ENCODE measurements around the gene IFT22.

The IFT22 gene

DNA sequence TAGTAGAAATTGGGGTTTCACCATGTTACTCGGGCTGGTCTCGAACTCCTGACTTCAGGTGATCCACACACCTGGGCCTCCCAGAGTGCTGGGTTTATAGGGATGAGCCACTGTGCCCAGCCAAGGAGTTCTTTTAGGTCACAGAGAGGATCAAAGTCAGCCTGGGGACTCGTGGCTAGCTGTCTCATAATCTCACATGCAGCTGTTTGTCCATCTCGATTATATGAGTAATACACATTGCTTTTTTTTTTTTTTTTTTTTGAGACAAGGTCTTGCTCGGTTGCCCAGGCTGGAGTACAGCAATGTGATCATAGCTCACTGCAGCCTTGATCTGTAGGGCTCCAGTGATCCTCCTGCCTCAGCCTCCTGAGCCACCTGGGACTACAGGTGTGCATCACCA lies 2.2 kb downstream of the IFT22 start:
- Histone ChIP-seq H3K27me3 (replicated peaks in 2 of 5; ENCODE audit: control insufficient read depth in 4 of 5, insufficient read depth in 5 of 5, low read length in 4 of 5) (no peaks in the 10 kb centered on the region), H3K4me3 (ENCODE audit: control insufficient read depth in 1 of 7, extremely low read depth in 1 of 7, insufficient read depth in 4 of 7, low read depth in 2 of 7, low read length in 6 of 7) (no peak overlapping the region), H3K9me3 (ENCODE audit: control extremely low read depth in 1 of 5, control insufficient read depth in 4 of 5, insufficient read depth in 2 of 5, low read depth in 1 of 5, low read length in 4 of 5) (no peaks in the 10 kb centered on the region), H3K27ac (ENCODE audit: insufficient read depth in 1 of 2, low read depth in 1 of 2, low read length in 2 of 2, poor library complexity in 1 of 2, severe bottlenecking in 2 of 2) (no peak overlapping the region), H3K4me1 (ENCODE audit: control extremely low read depth in 1 of 4, control insufficient read depth in 4 of 4, insufficient read depth in 4 of 4, low read length in 3 of 4) (peaks cover 0 to 16% (median 11%) of the 10 kb centered on the region in 4 experiments), H3K36me3 (ENCODE audit: control insufficient read depth in 4 of 4, insufficient read depth in 4 of 4, low read length in 3 of 4) (peaks cover 0 to 10% (median 4%) of the 10 kb centered on the region in 4 experiments)
- no peak for DNase-seq
- WGBS (ENCODE audit: insufficient coverage), result 100% methylated on average over 3 of the region's 5 CpGs
- CTCF ChIA-PET, result no interaction called here
- POLR2A ChIA-PET, result no interaction called here

DNA sequence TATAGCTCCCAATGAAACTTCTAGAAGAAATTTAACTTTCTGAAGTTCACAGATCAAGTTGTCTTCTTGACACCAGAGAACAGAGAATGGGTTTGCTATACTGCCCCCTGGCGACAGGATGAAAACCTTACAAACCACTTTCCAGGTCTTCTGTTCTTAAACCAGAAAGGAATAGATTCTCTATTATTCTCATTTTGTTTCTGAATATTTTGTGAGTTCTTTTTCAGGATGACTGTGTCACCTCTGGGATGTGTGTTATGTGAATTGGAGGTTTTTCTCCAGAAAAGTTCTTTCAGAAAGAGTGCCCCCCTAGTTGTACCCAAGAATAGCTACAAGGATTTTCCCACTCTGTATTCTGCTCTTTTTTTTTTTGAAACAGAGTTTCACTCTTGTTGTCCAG lies 6.3 kb downstream of the IFT22 start:
- WGBS (ENCODE audit: insufficient coverage), result no CpG with 5 or more reads among the region's 1 CpG

DNA sequence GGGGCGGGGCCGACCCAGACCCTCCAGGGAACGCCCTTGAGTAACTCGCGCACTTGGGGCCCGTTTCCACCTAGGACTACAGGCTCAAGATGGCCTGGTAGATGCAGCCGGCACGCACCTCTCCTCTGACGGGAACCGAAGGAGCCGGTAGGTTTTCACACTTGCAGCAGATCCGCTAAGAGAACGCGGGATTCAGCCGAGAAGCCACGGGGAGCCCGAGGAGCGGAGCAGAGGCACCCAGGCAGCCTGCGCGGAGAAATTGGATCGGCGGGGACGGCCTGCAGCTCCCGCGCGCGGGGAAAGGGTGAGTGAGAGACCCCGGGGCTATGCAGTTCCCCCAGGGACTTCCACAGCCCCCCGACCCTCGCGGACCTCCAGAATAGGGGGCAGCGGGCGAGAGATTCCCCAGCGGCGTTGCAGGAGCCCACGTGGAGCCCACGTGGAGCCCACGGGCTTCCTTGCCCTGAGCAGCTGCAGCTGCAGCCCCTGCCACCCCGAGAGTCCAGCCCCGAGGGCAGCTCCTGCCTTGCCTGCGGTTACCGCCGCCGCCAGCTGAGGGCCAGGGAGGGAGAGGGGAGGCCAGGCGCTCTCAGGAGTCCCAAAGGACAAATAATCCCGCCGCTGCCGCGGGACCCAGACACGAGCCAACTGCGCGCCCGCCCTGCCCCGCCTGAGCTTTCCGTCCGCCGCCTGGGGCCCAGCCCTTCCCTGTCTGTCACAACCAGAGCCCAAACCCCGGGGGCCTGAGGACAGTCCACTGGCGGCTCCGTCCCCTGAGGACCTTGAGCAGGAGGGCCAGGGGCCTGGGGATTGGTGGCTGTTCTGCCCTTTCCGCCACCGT lies 13.1 kb downstream of the IFT22 start:
- CTCF ChIA-PET, result interaction anchor here (1.2 kb wide), 1 partner anchor 9 kb away, joined by 4 read pairs; no protein-coding TSS in a partner anchor
- DNase-seq, result peak in 2 of 3 donors; percentile 49 to 65
- Histone ChIP-seq H3K27ac (ENCODE audit: insufficient read depth in 1 of 2, low read depth in 1 of 2, low read length in 2 of 2, poor library complexity in 1 of 2, severe bottlenecking in 2 of 2) (no peak overlapping the region), H3K4me3 (ENCODE audit: control insufficient read depth in 1 of 7, extremely low read depth in 1 of 7, insufficient read depth in 4 of 7, low read depth in 2 of 7, low read length in 6 of 7) (peak overlapping the region in 5 of 7 experiments; percentile 5 to 61 (median 45)), H3K9me3 (ENCODE audit: control extremely low read depth in 1 of 5, control insufficient read depth in 4 of 5, insufficient read depth in 2 of 5, low read depth in 1 of 5, low read length in 4 of 5) (peaks cover 1 to 39% (median 15%) of the 10 kb centered on the region in 5 experiments), H3K27me3 (replicated peaks in 2 of 5; ENCODE audit: control insufficient read depth in 4 of 5, insufficient read depth in 5 of 5, low read length in 4 of 5) (peaks cover 3 to 59% (median 21%) of the 10 kb centered on the region in 5 experiments), H3K4me1 (ENCODE audit: control extremely low read depth in 1 of 4, control insufficient read depth in 4 of 4, insufficient read depth in 4 of 4, low read length in 3 of 4) (peaks cover 0 to 11% (median 8%) of the 10 kb centered on the region in 4 experiments), H3K36me3 (ENCODE audit: control insufficient read depth in 4 of 4, insufficient read depth in 4 of 4, low read length in 3 of 4) (no peaks in the 10 kb centered on the region)
- 11% methylated on average over 41 of the region's 62 CpGs for WGBS (ENCODE audit: insufficient coverage)
- POLR2A ChIA-PET, result no interaction called here

More for the DNA sequence above, 6.3 kb downstream of the IFT22 start:
- peak; percentile 58 to 83 (median 75) for DNase-seq
- H3K27me3 ChIP-seq (replicated peaks in 2 of 5; ENCODE audit: control insufficient read depth in 4 of 5, insufficient read depth in 5 of 5, low read length in 4 of 5), result no peaks in the 10 kb centered on the region
- no peak overlapping the region for H3K27ac ChIP-seq (ENCODE audit: insufficient read depth in 1 of 2, low read depth in 1 of 2, low read length in 2 of 2, poor library complexity in 1 of 2, severe bottlenecking in 2 of 2)
- CTCF ChIA-PET, result interaction anchor here (0.6 to 2.3 kb wide), 8 partner anchors 8 to 412 kb away, joined by 3 to 9 read pairs (median 4); no protein-coding TSS in a partner anchor
- H3K4me3 ChIP-seq (ENCODE audit: control insufficient read depth in 1 of 7, extremely low read depth in 1 of 7, insufficient read depth in 4 of 7, low read depth in 2 of 7, low read length in 6 of 7), result no peak overlapping the region
- H3K36me3 ChIP-seq (ENCODE audit: control insufficient read depth in 4 of 4, insufficient read depth in 4 of 4, low read length in 3 of 4), result peaks cover 0 to 10% (median 4%) of the 10 kb centered on the region in 4 experiments
- H3K4me1 ChIP-seq (ENCODE audit: control extremely low read depth in 1 of 4, control insufficient read depth in 4 of 4, insufficient read depth in 4 of 4, low read length in 3 of 4), result no peaks in the 10 kb centered on the region
- H3K9me3 ChIP-seq (ENCODE audit: control extremely low read depth in 1 of 5, control insufficient read depth in 4 of 5, insufficient read depth in 2 of 5, low read depth in 1 of 5, low read length in 4 of 5), result peaks cover 0 to 9% (median 8%) of the 10 kb centered on the region in 5 experiments
- POLR2A ChIA-PET, result no interaction called here

DNA sequence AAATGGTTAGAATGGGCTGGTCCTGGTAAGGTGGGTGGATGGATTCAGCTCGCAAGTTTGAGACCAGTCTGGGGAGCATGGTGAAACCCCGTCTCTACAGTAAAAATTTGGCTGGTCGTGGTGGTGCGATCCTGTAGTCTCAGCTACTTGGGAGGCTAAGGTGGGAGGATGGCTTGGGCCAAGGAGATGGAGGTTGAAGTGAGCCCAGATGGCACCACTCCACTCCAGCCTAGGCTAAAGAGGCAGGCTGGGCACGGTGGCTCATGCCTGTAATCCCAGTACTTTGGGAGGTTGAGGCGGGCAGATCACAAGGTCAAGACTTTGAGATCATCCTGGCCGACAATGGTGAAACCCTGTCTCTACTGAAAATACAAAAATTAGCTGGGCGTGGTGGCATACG lies 15.3 kb downstream of the IFT22 start:
- ChIA-PET POLR2A (no interaction called here), CTCF (interaction anchor here (0.9 kb wide), 1 partner anchor 9 kb away, joined by 3 read pairs; no protein-coding TSS in a partner anchor)
- Histone ChIP-seq H3K9me3 (ENCODE audit: control extremely low read depth in 1 of 5, control insufficient read depth in 4 of 5, insufficient read depth in 2 of 5, low read depth in 1 of 5, low read length in 4 of 5) (peaks cover 3 to 54% (median 29%) of the 10 kb centered on the region in 5 experiments), H3K4me1 (ENCODE audit: control extremely low read depth in 1 of 4, control insufficient read depth in 4 of 4, insufficient read depth in 4 of 4, low read length in 3 of 4) (peaks cover 0 to 14% (median 9%) of the 10 kb centered on the region in 4 experiments), H3K27ac (ENCODE audit: insufficient read depth in 1 of 2, low read depth in 1 of 2, low read length in 2 of 2, poor library complexity in 1 of 2, severe bottlenecking in 2 of 2) (no peak overlapping the region), H3K36me3 (ENCODE audit: control insufficient read depth in 4 of 4, insufficient read depth in 4 of 4, low read length in 3 of 4) (no peaks in the 10 kb centered on the region), H3K4me3 (ENCODE audit: control insufficient read depth in 1 of 7, extremely low read depth in 1 of 7, insufficient read depth in 4 of 7, low read depth in 2 of 7, low read length in 6 of 7) (no peak overlapping the region), H3K27me3 (replicated peaks in 2 of 5; ENCODE audit: control insufficient read depth in 4 of 5, insufficient read depth in 5 of 5, low read length in 4 of 5) (peaks cover 3 to 80% (median 36%) of the 10 kb centered on the region in 5 experiments)
- DNase-seq, result no peak
- WGBS (ENCODE audit: insufficient coverage), result 95% methylated on average over 9 of the region's 9 CpGs

DNA sequence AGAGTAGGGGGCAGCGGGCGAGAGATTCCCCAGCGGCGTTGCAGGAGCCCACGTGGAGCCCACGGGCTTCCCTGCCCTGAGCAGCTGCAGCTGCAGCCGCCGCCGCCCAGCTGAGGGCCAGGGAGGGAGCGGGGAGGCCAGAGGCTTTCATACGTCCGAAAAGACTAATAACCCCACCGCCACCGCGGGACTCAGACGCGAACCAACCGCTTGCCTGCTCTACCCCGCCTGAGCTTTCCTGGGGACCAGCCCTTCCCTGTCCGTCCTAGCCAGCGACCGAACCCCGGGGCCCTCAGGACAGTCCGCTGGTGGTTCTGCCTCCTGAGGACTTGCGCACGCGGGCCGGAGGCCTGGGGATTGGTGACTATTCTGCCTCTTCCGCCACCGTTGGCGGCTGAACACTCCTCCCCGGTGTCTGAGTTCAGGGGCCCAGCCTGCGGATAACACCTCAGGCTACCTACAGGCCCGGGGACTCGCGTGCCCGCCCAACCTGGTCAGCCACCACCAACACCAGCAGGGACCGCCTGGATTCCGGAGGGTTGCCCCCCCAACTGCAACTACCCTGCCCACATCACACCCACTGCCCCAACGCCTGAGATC lies 18.4 kb downstream of the IFT22 start:
- ChIA-PET POLR2A (no interaction called here), CTCF (no interaction called here)
- 20% methylated on average over 34 of the region's 40 CpGs for WGBS (ENCODE audit: insufficient coverage)
- H3K27ac ChIP-seq (ENCODE audit: insufficient read depth in 1 of 2, low read depth in 1 of 2, low read length in 2 of 2, poor library complexity in 1 of 2, severe bottlenecking in 2 of 2), result no peak overlapping the region
- peaks cover 12 to 100% (median 49%) of the 10 kb centered on the region in 5 experiments for H3K27me3 ChIP-seq (replicated peaks in 2 of 5; ENCODE audit: control insufficient read depth in 4 of 5, insufficient read depth in 5 of 5, low read length in 4 of 5)
- peaks cover 6 to 52% (median 36%) of the 10 kb centered on the region in 5 experiments for H3K9me3 ChIP-seq (ENCODE audit: control extremely low read depth in 1 of 5, control insufficient read depth in 4 of 5, insufficient read depth in 2 of 5, low read depth in 1 of 5, low read length in 4 of 5)
- peaks cover 0 to 10% (median 5%) of the 10 kb centered on the region in 4 experiments for H3K4me1 ChIP-seq (ENCODE audit: control extremely low read depth in 1 of 4, control insufficient read depth in 4 of 4, insufficient read depth in 4 of 4, low read length in 3 of 4)
- no peaks in the 10 kb centered on the region for H3K36me3 ChIP-seq (ENCODE audit: control insufficient read depth in 4 of 4, insufficient read depth in 4 of 4, low read length in 3 of 4)
- DNase-seq, result no peak
- no peak overlapping the region for H3K4me3 ChIP-seq (ENCODE audit: control insufficient read depth in 1 of 7, extremely low read depth in 1 of 7, insufficient read depth in 4 of 7, low read depth in 2 of 7, low read length in 6 of 7)

DNA sequence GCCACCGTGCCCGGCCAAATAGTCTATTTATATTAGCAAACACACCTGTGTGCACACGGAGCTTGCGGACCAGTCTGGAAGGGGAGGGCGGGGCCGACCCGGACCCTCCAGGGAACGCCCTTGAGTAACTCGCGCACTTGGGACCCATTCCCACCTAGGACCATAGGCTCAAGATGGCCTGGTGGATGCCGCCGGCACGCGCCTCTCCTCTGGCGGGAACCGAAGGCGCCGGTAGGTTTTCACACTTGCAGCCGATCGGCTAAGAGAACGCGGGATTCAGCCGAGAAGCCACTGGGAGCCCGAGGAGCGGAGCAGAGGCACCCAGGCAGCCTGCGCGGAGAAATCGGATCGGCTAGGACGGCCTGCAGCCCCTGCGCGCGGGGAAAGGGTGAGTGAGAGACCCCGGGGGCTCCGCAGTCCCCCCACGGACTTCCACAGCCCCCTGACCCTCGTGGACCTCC lies 18.9 kb downstream of the IFT22 start:
- peaks cover 0 to 6% (median 1%) of the 10 kb centered on the region in 4 experiments for H3K4me1 ChIP-seq (ENCODE audit: control extremely low read depth in 1 of 4, control insufficient read depth in 4 of 4, insufficient read depth in 4 of 4, low read length in 3 of 4)
- WGBS (ENCODE audit: insufficient coverage), result 8% methylated on average over 34 of the region's 37 CpGs
- H3K27ac ChIP-seq (ENCODE audit: insufficient read depth in 1 of 2, low read depth in 1 of 2, low read length in 2 of 2, poor library complexity in 1 of 2, severe bottlenecking in 2 of 2), result no peak overlapping the region
- no peaks in the 10 kb centered on the region for H3K36me3 ChIP-seq (ENCODE audit: control insufficient read depth in 4 of 4, insufficient read depth in 4 of 4, low read length in 3 of 4)
- POLR2A ChIA-PET, result no interaction called here
- H3K27me3 ChIP-seq (replicated peaks in 2 of 5; ENCODE audit: control insufficient read depth in 4 of 5, insufficient read depth in 5 of 5, low read length in 4 of 5), result peaks cover 12 to 98% (median 50%) of the 10 kb centered on the region in 5 experiments
- H3K9me3 ChIP-seq (ENCODE audit: control extremely low read depth in 1 of 5, control insufficient read depth in 4 of 5, insufficient read depth in 2 of 5, low read depth in 1 of 5, low read length in 4 of 5), result peaks cover 6 to 52% (median 36%) of the 10 kb centered on the region in 5 experiments
- CTCF ChIA-PET, result no interaction called here
- H3K4me3 ChIP-seq (ENCODE audit: control insufficient read depth in 1 of 7, extremely low read depth in 1 of 7, insufficient read depth in 4 of 7, low read depth in 2 of 7, low read length in 6 of 7), result no peak overlapping the region
- no peak for DNase-seq
